Measurements from ENCODE around the gene OR6B2. TPM values are rescaled to one million over a fixed set of nuclear protein-coding genes. Genes with fewer than 3 reads are reported as not detected.

OR6B2 gene
- not detected for polyA plus RNA-seq
- long read RNA-seq, donor 1 = 0 reads
- long read RNA-seq, donor 2 = 0 reads
- long read RNA-seq, donor 3 = 0 reads
- long read RNA-seq, donor 4 = 0 reads
- long read RNA-seq, donor 5 = 0 reads
- long read RNA-seq, donor 6 = 0 reads
- long read RNA-seq, donor 7 = 0 reads
- long read RNA-seq, donor 8 = 0 reads
- long read RNA-seq, donor 9 = 0 reads
- long read RNA-seq, donor 10 = 0 reads
- long read RNA-seq, donor 11 = 0 reads

- H3K27ac ChIP-seq (ENCODE audit: low read length) = no peak within 1 kb of the TSS
- DNase-seq = no peak
- H3K27me3 ChIP-seq (ENCODE audit: control insufficient read depth, insufficient read depth, low read length) = peaks cover 6% of the 10 kb centered on the region
- no peaks in the 10 kb centered on the region for H3K36me3 ChIP-seq (ENCODE audit: control insufficient read depth, insufficient read depth, low read length)
- no peaks in the 10 kb centered on the region for H3K4me1 ChIP-seq (ENCODE audit: control insufficient read depth, insufficient read depth, low read length)
- WGBS (ENCODE audit: insufficient coverage, low lambda C conversion rate) = 60% methylated on average over 1 of the region's 6 CpGs
- no peak within 1 kb of the TSS for H3K4me3 ChIP-seq (ENCODE audit: low read length)
- H3K9me3 ChIP-seq (ENCODE audit: control insufficient read depth, low read depth, low read length) = no peaks in the 10 kb centered on the region
Measured at GRCh38 chr2:240030379-240031094, at the start of gene OR6B2. Gene OR6B2 (minus strand): TSS chr2:240030429. CDS start chr2:240030429, 0 bp downstream.

- no peaks in the 10 kb centered on the region for H3K27me3 ChIP-seq (ENCODE audit: control insufficient read depth, insufficient read depth, low read length)
- no peak overlapping the region for H3K4me3 ChIP-seq (ENCODE audit: low read length)
- peaks cover 6% of the 10 kb centered on the region for H3K9me3 ChIP-seq (ENCODE audit: control insufficient read depth, low read depth, low read length)
- DNase-seq = no peak
- H3K27ac ChIP-seq (ENCODE audit: low read length) = no peak overlapping the region
- WGBS (ENCODE audit: insufficient coverage, low lambda C conversion rate) = 71% methylated on average over 1 of the region's 2 CpGs
- H3K4me1 ChIP-seq (ENCODE audit: control insufficient read depth, insufficient read depth, low read length) = no peaks in the 10 kb centered on the region
- H3K36me3 ChIP-seq (ENCODE audit: control insufficient read depth, insufficient read depth, low read length) = no peaks in the 10 kb centered on the region
Measured at GRCh38 chr2:240078631-240079030, 48.4 kb upstream of the OR6B2 start.

GRCh38 chr2:240077442-240077841 is 47.2 kb upstream of the OR6B2 start:
- Histone ChIP-seq H3K36me3 (ENCODE audit: control insufficient read depth, insufficient read depth, low read length) (no peaks in the 10 kb centered on the region), H3K27ac (ENCODE audit: low read length) (no peak overlapping the region), H3K9me3 (ENCODE audit: control insufficient read depth, low read depth, low read length) (peaks cover 6% of the 10 kb centered on the region), H3K4me3 (ENCODE audit: low read length) (no peak overlapping the region), H3K4me1 (ENCODE audit: control insufficient read depth, insufficient read depth, low read length) (no peaks in the 10 kb centered on the region), H3K27me3 (ENCODE audit: control insufficient read depth, insufficient read depth, low read length) (no peaks in the 10 kb centered on the region)
- no peak for DNase-seq

GRCh38 chr2:240074545-240074944 is 44.3 kb upstream of the OR6B2 start:
- no peak overlapping the region for H3K4me3 ChIP-seq (ENCODE audit: low read length)
- no peak for DNase-seq
- no CpG with 5 or more reads among the region's 5 CpGs for WGBS (ENCODE audit: insufficient coverage, low lambda C conversion rate)
- peaks cover 6% of the 10 kb centered on the region for H3K9me3 ChIP-seq (ENCODE audit: control insufficient read depth, low read depth, low read length)
- no peak overlapping the region for H3K27ac ChIP-seq (ENCODE audit: low read length)
- no peaks in the 10 kb centered on the region for H3K27me3 ChIP-seq (ENCODE audit: control insufficient read depth, insufficient read depth, low read length)
- no peaks in the 10 kb centered on the region for H3K4me1 ChIP-seq (ENCODE audit: control insufficient read depth, insufficient read depth, low read length)
- no peaks in the 10 kb centered on the region for H3K36me3 ChIP-seq (ENCODE audit: control insufficient read depth, insufficient read depth, low read length)

DNA sequence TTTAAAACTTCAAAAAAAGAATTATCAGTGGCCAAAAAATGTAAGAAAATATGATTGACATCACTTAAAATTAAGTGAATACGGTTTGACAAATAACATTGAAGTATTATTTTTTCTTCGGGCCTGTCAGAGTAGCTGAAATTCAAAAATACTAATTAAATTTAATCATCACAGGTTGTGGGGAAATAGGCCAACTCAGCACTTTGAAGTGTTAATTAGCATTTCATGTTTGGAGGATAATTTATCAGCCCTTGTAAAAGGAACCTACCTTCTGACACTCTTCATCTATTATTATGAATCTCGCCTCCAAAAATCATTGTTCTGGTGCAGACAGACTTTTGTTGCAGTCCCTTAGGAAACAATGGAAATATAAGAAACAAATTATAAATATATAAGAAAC is 40.7 kb upstream of the OR6B2 start:
- H3K4me3 ChIP-seq (ENCODE audit: low read length) = no peak overlapping the region
- no peak for DNase-seq
- no peaks in the 10 kb centered on the region for H3K9me3 ChIP-seq (ENCODE audit: control insufficient read depth, low read depth, low read length)
- H3K27ac ChIP-seq (ENCODE audit: low read length) = no peak overlapping the region
- 100% methylated on average over 2 of the region's 3 CpGs for WGBS (ENCODE audit: insufficient coverage, low lambda C conversion rate)
- H3K4me1 ChIP-seq (ENCODE audit: control insufficient read depth, insufficient read depth, low read length) = no peaks in the 10 kb centered on the region
- no peaks in the 10 kb centered on the region for H3K36me3 ChIP-seq (ENCODE audit: control insufficient read depth, insufficient read depth, low read length)
- H3K27me3 ChIP-seq (ENCODE audit: control insufficient read depth, insufficient read depth, low read length) = peaks cover 5% of the 10 kb centered on the region

DNA sequence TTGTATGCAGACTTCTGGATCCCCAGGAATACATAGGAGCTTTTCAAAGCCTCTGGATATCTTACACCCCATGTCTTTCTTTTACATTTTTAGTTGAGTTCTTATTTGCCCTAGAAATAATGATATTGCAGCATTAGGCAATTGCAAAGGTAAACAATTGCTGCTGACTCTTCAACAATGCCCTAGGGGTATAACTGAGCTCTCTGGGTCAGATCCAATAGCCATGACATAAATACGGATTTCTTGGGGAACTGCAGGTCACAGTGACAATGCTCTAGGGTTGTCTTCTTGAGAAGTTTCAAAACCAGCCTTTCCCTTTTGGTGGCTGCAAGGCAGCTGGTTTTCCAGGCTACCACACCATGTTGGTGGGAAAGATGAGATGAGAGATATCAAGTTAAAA is 39.6 kb upstream of the OR6B2 start:
- Histone ChIP-seq H3K4me3 (ENCODE audit: low read length) (no peak overlapping the region), H3K4me1 (ENCODE audit: control insufficient read depth, insufficient read depth, low read length) (no peaks in the 10 kb centered on the region), H3K36me3 (ENCODE audit: control insufficient read depth, insufficient read depth, low read length) (no peaks in the 10 kb centered on the region), H3K9me3 (ENCODE audit: control insufficient read depth, low read depth, low read length) (no peaks in the 10 kb centered on the region), H3K27me3 (ENCODE audit: control insufficient read depth, insufficient read depth, low read length) (peaks cover 5% of the 10 kb centered on the region), H3K27ac (ENCODE audit: low read length) (no peak overlapping the region)
- DNase-seq = no peak
- WGBS (ENCODE audit: insufficient coverage, low lambda C conversion rate) = no CpG with 5 or more reads among the region's 1 CpG

DNA sequence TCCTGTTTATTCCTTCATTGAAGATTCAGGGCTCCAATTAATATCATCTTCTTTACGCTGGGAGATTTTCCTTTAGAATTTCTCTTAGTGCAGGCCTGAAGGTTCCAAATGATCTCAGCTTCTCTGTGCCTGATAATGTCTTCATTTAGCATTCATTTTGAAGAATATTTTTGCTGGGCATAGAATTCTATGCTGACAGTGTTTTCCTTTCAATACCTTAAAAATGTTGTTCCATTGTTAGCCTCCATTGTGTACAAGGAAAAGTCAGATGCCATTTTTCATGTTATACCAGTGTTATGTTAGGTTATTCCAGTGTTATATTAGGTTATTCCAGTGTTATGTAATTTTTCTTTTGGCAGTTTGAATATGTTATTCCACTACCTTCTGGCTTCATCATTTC is 38.0 kb upstream of the OR6B2 start:
- Histone ChIP-seq H3K9me3 (ENCODE audit: control insufficient read depth, low read depth, low read length) (no peaks in the 10 kb centered on the region), H3K27me3 (ENCODE audit: control insufficient read depth, insufficient read depth, low read length) (peaks cover 5% of the 10 kb centered on the region), H3K27ac (ENCODE audit: low read length) (no peak overlapping the region), H3K4me1 (ENCODE audit: control insufficient read depth, insufficient read depth, low read length) (no peaks in the 10 kb centered on the region), H3K36me3 (ENCODE audit: control insufficient read depth, insufficient read depth, low read length) (no peaks in the 10 kb centered on the region), H3K4me3 (ENCODE audit: low read length) (no peak overlapping the region)
- WGBS (ENCODE audit: insufficient coverage, low lambda C conversion rate) = 100% methylated on average over 1 of the region's 1 CpG
- no peak for DNase-seq

DNA sequence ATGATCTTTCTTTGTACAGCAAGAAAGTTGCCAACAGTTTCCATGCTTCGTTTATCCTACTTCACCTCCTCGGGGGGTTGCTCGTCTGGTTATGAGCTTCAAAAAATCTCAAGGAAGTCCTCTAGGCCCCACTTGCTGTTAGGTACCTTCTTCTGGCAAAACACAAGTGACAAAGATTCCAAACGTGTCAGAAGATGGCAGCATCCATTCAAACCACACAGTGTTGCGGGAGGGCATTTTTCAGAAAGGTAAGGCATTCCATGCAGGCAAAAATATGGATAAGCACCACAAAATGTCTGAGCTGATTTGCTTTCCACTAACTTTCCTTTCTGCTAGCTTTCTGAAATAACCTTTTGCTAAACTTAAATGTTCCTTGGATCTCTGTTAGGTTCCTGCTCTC is 36.3 kb upstream of the OR6B2 start:
- Histone ChIP-seq H3K9me3 (ENCODE audit: control insufficient read depth, low read depth, low read length) (no peaks in the 10 kb centered on the region), H3K27me3 (ENCODE audit: control insufficient read depth, insufficient read depth, low read length) (peaks cover 7% of the 10 kb centered on the region), H3K4me3 (ENCODE audit: low read length) (no peak overlapping the region), H3K27ac (ENCODE audit: low read length) (no peak overlapping the region), H3K36me3 (ENCODE audit: control insufficient read depth, insufficient read depth, low read length) (no peaks in the 10 kb centered on the region), H3K4me1 (ENCODE audit: control insufficient read depth, insufficient read depth, low read length) (no peaks in the 10 kb centered on the region)
- 100% methylated on average over 1 of the region's 5 CpGs for WGBS (ENCODE audit: insufficient coverage, low lambda C conversion rate)
- DNase-seq = no peak

DNA sequence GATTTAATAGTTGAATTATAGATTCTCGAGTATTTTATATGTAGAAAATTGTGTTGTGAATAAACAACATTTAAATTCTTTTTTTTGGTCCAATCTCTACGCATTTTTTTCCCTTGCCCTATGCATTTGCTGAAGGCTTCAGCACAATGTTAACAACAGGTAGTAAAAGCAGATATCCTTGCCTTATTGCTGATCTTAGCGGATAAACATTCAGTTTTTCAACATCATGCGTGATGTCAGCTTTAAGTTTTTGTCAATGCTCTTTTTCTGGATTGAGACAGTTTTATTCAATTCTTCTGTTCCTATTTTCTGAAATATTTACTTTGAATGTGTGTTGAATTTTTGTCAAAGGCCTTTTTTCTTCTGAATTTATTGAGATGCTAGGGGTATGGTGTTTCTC is 34.7 kb upstream of the OR6B2 start:
- WGBS (ENCODE audit: insufficient coverage, low lambda C conversion rate) = 86% methylated on average over 3 of the region's 4 CpGs
- DNase-seq = no peak
- Histone ChIP-seq H3K27me3 (ENCODE audit: control insufficient read depth, insufficient read depth, low read length) (peaks cover 7% of the 10 kb centered on the region), H3K4me3 (ENCODE audit: low read length) (no peak overlapping the region), H3K4me1 (ENCODE audit: control insufficient read depth, insufficient read depth, low read length) (no peaks in the 10 kb centered on the region), H3K9me3 (ENCODE audit: control insufficient read depth, low read depth, low read length) (no peaks in the 10 kb centered on the region), H3K36me3 (ENCODE audit: control insufficient read depth, insufficient read depth, low read length) (no peaks in the 10 kb centered on the region), H3K27ac (ENCODE audit: low read length) (no peak overlapping the region)

DNA sequence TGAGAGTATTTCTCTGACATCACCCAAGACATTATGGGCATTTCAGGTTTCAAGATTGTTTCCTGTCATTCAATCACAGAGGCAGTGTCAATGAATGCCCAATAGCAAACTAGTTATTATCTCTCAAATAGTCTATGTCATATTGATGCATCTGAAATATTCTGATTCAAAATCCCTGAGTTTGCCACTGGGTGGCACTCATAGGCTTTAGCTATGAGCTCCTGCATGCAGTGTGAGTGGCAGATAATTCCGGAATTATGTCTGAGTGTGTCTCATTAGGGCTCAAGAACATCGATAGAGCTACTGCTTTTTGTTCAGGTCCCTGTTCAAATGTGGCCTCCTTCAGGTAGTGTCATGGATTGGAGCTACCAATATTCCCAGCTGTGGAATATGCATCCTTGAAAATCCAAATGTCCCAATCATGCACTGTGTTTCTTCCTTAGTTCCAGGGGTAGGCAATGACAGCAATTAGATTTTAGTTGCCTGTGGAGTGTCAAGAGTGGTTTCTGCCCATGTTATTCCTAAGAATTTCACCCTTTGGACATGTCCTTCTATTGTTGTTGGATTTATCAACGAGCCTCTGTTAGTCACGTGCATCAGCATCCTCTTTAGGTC is 30.9 kb upstream of the OR6B2 start:
- H3K9me3 ChIP-seq (ENCODE audit: control insufficient read depth, low read depth, low read length) = no peaks in the 10 kb centered on the region
- H3K27ac ChIP-seq (ENCODE audit: low read length) = no peak overlapping the region
- H3K36me3 ChIP-seq (ENCODE audit: control insufficient read depth, insufficient read depth, low read length) = no peaks in the 10 kb centered on the region
- no peak overlapping the region for H3K4me3 ChIP-seq (ENCODE audit: low read length)
- 79% methylated on average over 2 of the region's 4 CpGs for WGBS (ENCODE audit: insufficient coverage, low lambda C conversion rate)
- peak; percentile 14 to 18 for DNase-seq
- peaks cover 4% of the 10 kb centered on the region for H3K27me3 ChIP-seq (ENCODE audit: control insufficient read depth, insufficient read depth, low read length)
- no peaks in the 10 kb centered on the region for H3K4me1 ChIP-seq (ENCODE audit: control insufficient read depth, insufficient read depth, low read length)

Data from large intestine (tissue), 12 donors.